Kidney (tissue), 14 donors: ENCODE data around the gene ZSWIM2. TPM values are rescaled to one million over a fixed set of nuclear protein-coding genes. Genes with fewer than 3 reads are reported as not detected.
A peak's percentile ranks its signal among the peaks of the same experiment; 100 is the strongest.

ENCODE experiments used
- DNase-seq, 5 donors: peaks; one replicate each; pipeline ENCODE4 v3.0.0-alpha.2; 2013 to 2020
- FAIRE-seq: peaks from 2 replicates; lab custom pipeline; 2012; peaks lifted over from hg19 to GRCh38; lab: Jason Lieb, UNC
- H3K27ac ChIP-seq, 2 donors: one replicate each; pipeline ENCODE4 v1.7.0; 2013; ENCODE audit warnings: low read depth in 2 of 2, low read length in 2 of 2, inconsistent platforms in 1 of 2
- H3K27me3 ChIP-seq: one replicate; pipeline ENCODE4 v1.7.1; 2013; ENCODE audit warnings: low read length, inconsistent platforms; ENCODE audit not compliant: control insufficient read depth, insufficient read depth
- H3K36me3 ChIP-seq, 3 donors: one replicate each; pipeline versions ENCODE4 v1.7.0 to v1.7.1; 2013; ENCODE audit warnings: low read length in 3 of 3, control low read depth in 1 of 3, inconsistent platforms in 1 of 3; ENCODE audit not compliant: insufficient read depth in 3 of 3, control insufficient read depth in 2 of 3
- H3K4me1 ChIP-seq, 3 donors: one replicate each; pipeline versions ENCODE4 v1.7.0 to v1.7.1; 2013; ENCODE audit warnings: low read length in 3 of 3, inconsistent platforms in 1 of 3, low read depth in 1 of 3; ENCODE audit not compliant: control insufficient read depth in 2 of 3, insufficient read depth in 2 of 3
- H3K4me3 ChIP-seq, 3 donors: one replicate each; pipeline versions ENCODE4 v1.7.0 to v1.8.1; 2013; ENCODE audit warnings: low read length in 3 of 3, control low read depth in 1 of 3, inconsistent platforms in 1 of 3
- H3K9ac ChIP-seq, 3 donors: one replicate each; pipeline versions ENCODE4 v1.7.0 to v1.7.1; 2013; ENCODE audit warnings: low read length in 3 of 3, control low read depth in 1 of 3, inconsistent platforms in 1 of 3
- H3K9me3 ChIP-seq, 3 donors: one replicate each; pipeline versions ENCODE4 v1.7.0 to v1.7.1; 2013; ENCODE audit warnings: low read length in 3 of 3, control low read depth in 1 of 3, inconsistent platforms in 1 of 3; ENCODE audit not compliant: control insufficient read depth in 2 of 3, insufficient read depth in 1 of 3
- intact Hi-C: fragments of 100-400 bp; cut with DNase I; formaldehyde crosslinking; loops from one replicate; pipeline ENCODE4 v1.11.1; 2022
- polyA plus RNA-seq: library from polyadenylated mRNA; stranded (reverse); fragments of 350-450 nt; fragmentation: Illumina TruSeq; extraction: RNeasy Lipid Tissue Mini Kit (QIAGEN cat#74804); gene quantifications from one replicate; pipeline ENCODE4 v1.2.3, GENCODE V29; 2014; ENCODE audit warnings: low read depth, low replicate concordance; ENCODE audit not compliant: insufficient read depth
- total RNA-seq: library from RNA; stranded (reverse); fragmentation: NEBNext Ultra II Directional; extraction: Animal tissue kit (Norgen Biotek cat#: 25700); gene quantifications from one replicate; pipeline ENCODE4 v1.2.1, GENCODE V29; 2021
- TF ChIP-seq, protein P1 (sequence below): IDR thresholded peaks from 3 replicates; pipeline ENCODE4 v1.5.1; 2012; ENCODE audit warnings: mild to moderate bottlenecking, moderate library complexity, borderline replicate concordance; ENCODE audit not compliant: insufficient read depth; ENCODE audit errors: extremely low read depth
- donor health status: control.
- donor health status: control.
- donor health status: control.
- donor health status: control.
- donor health status: control.
- donor health status: DM: yes; HTN: yes; CAD: no.
- donor health status: Normal renal cell carcinoma (clear cell type).

Gene ZSWIM2
- total and polyA plus RNA-seq, 2 donors from 2014 or later, result not detected

- H3K27ac ChIP-seq, result no peak overlapping the region
- FAIRE-seq (no peak), DNase-seq (peak in 1 of 5 donors; percentile 13)
- H3K36me3 ChIP-seq, result no peaks in the 10 kb centered on the region
- H3K27me3 ChIP-seq, result no peaks in the 10 kb centered on the region
- H3K9ac ChIP-seq, result no peak overlapping the region
- intact Hi-C loops, result no loop called here
- peaks cover 0 to 13% (median 2%) of the 10 kb centered on the region in 3 donors for H3K9me3 ChIP-seq
- H3K4me3 ChIP-seq, result no peak overlapping the region
- no peaks in the 10 kb centered on the region for H3K4me1 ChIP-seq
- TF ChIP-seq, protein P1, sequence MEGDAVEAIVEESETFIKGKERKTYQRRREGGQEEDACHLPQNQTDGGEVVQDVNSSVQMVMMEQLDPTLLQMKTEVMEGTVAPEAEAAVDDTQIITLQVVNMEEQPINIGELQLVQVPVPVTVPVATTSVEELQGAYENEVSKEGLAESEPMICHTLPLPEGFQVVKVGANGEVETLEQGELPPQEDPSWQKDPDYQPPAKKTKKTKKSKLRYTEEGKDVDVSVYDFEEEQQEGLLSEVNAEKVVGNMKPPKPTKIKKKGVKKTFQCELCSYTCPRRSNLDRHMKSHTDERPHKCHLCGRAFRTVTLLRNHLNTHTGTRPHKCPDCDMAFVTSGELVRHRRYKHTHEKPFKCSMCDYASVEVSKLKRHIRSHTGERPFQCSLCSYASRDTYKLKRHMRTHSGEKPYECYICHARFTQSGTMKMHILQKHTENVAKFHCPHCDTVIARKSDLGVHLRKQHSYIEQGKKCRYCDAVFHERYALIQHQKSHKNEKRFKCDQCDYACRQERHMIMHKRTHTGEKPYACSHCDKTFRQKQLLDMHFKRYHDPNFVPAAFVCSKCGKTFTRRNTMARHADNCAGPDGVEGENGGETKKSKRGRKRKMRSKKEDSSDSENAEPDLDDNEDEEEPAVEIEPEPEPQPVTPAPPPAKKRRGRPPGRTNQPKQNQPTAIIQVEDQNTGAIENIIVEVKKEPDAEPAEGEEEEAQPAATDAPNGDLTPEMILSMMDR, result no peak
Observed at GRCh38 chr2:186780701-186781316, 68.2 kb downstream of the ZSWIM2 start.

Other genes with a start within 250 kb of the ZSWIM2 start
- 7.4 TPM for gene FAM171B, start 155.1 kb downstream of the ZSWIM2 start, total RNA-seq
- 0.97 TPM for gene FAM171B, start 155.1 kb downstream of the ZSWIM2 start, polyA plus RNA-seq